Panc1 (cell line): ENCODE measurements around the gene CYCS.

Experiments
- POLR2AphosphoS5 ChIP-seq: IDR thresholded peaks from 2 replicates; pipeline ENCODE4 v1.6.1; 2012; ENCODE audit warnings: mild to moderate bottlenecking, low read depth, low read length, moderate library complexity
- SIN3A ChIP-seq: IDR thresholded peaks from 2 replicates; pipeline ENCODE4 v1.6.1; 2012; ENCODE audit warnings: low read depth, mild to moderate bottlenecking, low read length, moderate library complexity, borderline replicate concordance; ENCODE audit not compliant: insufficient read depth
- TCF7L2 ChIP-seq: IDR thresholded peaks from 2 replicates; pipeline ENCODE4 v1.6.1; 2011; ENCODE audit warnings: mild to moderate bottlenecking, low read depth, low read length, inconsistent platforms
- TF ChIP-seq, protein P1 (sequence below): fragments of 450-650 bp; IDR thresholded peaks from 2 replicates; pipeline ENCODE4 v1.5.1; 2017; ENCODE audit warnings: mild to moderate bottlenecking
- TF ChIP-seq, protein P2 (sequence below), 2 experiments: IDR thresholded peaks; 2 replicates each; pipeline ENCODE4 v1.6.1; 2011 to 2012; ENCODE audit warnings: low read depth in 2 of 2, control low read depth in 1 of 2, low read length in 1 of 2, mild to moderate bottlenecking in 1 of 2, moderate library complexity in 1 of 2; ENCODE audit not compliant: insufficient read depth in 1 of 2

DNA sequence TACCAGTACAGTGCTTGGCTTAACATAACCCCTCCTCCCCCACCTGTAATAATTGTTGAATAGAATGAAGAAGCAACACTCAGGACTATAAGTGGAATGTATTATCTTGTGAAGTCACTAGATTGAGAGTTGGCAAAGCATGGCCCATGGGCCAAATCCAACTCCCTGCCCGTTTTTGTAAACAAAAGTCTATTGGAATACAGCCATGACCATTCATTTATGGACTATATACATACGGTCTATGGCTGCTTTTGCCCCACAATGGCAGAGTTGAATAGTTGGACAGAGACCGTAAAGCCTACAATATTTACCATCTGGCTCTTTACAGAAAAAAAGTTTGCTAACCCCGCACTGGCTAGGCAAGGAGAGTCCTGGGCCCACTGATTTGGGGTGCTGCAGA lies 48.1 kb upstream of the CYCS start:
- TF ChIP-seq, protein P1, sequence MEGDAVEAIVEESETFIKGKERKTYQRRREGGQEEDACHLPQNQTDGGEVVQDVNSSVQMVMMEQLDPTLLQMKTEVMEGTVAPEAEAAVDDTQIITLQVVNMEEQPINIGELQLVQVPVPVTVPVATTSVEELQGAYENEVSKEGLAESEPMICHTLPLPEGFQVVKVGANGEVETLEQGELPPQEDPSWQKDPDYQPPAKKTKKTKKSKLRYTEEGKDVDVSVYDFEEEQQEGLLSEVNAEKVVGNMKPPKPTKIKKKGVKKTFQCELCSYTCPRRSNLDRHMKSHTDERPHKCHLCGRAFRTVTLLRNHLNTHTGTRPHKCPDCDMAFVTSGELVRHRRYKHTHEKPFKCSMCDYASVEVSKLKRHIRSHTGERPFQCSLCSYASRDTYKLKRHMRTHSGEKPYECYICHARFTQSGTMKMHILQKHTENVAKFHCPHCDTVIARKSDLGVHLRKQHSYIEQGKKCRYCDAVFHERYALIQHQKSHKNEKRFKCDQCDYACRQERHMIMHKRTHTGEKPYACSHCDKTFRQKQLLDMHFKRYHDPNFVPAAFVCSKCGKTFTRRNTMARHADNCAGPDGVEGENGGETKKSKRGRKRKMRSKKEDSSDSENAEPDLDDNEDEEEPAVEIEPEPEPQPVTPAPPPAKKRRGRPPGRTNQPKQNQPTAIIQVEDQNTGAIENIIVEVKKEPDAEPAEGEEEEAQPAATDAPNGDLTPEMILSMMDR = no peak
- TF ChIP-seq POLR2AphosphoS5 (no peak), TCF7L2 (no peak), SIN3A (no peak)
- TF ChIP-seq, protein P2, sequence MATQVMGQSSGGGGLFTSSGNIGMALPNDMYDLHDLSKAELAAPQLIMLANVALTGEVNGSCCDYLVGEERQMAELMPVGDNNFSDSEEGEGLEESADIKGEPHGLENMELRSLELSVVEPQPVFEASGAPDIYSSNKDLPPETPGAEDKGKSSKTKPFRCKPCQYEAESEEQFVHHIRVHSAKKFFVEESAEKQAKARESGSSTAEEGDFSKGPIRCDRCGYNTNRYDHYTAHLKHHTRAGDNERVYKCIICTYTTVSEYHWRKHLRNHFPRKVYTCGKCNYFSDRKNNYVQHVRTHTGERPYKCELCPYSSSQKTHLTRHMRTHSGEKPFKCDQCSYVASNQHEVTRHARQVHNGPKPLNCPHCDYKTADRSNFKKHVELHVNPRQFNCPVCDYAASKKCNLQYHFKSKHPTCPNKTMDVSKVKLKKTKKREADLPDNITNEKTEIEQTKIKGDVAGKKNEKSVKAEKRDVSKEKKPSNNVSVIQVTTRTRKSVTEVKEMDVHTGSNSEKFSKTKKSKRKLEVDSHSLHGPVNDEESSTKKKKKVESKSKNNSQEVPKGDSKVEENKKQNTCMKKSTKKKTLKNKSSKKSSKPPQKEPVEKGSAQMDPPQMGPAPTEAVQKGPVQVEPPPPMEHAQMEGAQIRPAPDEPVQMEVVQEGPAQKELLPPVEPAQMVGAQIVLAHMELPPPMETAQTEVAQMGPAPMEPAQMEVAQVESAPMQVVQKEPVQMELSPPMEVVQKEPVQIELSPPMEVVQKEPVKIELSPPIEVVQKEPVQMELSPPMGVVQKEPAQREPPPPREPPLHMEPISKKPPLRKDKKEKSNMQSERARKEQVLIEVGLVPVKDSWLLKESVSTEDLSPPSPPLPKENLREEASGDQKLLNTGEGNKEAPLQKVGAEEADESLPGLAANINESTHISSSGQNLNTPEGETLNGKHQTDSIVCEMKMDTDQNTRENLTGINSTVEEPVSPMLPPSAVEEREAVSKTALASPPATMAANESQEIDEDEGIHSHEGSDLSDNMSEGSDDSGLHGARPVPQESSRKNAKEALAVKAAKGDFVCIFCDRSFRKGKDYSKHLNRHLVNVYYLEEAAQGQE (IDR thresholded peaks at IDR 0.05; ENCODE audit: insufficient read depth in 1 of 2, low read depth in 2 of 2, low read length in 1 of 2) = no peak
